Effector memory CD8-positive, alpha-beta T cell (primary cell): Measurements from ENCODE around the gene ETFA.
"Not testable (repeated sequence)": the region's sequence is repeated elsewhere in the genome, so short reads cannot be mapped to it uniquely, and the experiment has no call there.

Experiments used
- ATAC-seq: fragments of 150-1000 bp; cut with Tn5 transposase; replicated peaks from 2 replicates; pipeline ENCODE4 v1.10.0; 2021; ENCODE audit warnings: mild to moderate bottlenecking, moderate library complexity
- DNase-seq, 3 experiments: peaks; one replicate each; pipeline ENCODE4 v3.0.0; 2021
- H3K27ac Mint-ChIP-seq, 2 donors: one replicate each; pipeline ENCODE4 v1.8.0; 2022; ENCODE audit warnings: mild to moderate bottlenecking in 2 of 2, mixed read lengths in 2 of 2, moderate library complexity in 2 of 2
- H3K27me3 Mint-ChIP-seq, 2 donors: one replicate each; pipeline ENCODE4 v1.8.0; 2022; ENCODE audit warnings: mixed read lengths in 2 of 2
- H3K36me3 Mint-ChIP-seq: one replicate; pipeline ENCODE4 v1.8.0; 2022; ENCODE audit warnings: mild to moderate bottlenecking, moderate library complexity, mixed read lengths; ENCODE audit not compliant: insufficient read depth
- H3K4me1 Mint-ChIP-seq, 2 donors: one replicate each; pipeline ENCODE4 v1.8.0; 2022; ENCODE audit warnings: low read depth in 2 of 2, mixed read lengths in 2 of 2
- H3K4me3 Mint-ChIP-seq, 2 donors: one replicate each; pipeline ENCODE4 v1.8.0; 2022; ENCODE audit warnings: mild to moderate bottlenecking in 2 of 2, mixed read lengths in 2 of 2, moderate library complexity in 2 of 2
- H3K9me3 Mint-ChIP-seq, 2 donors: one replicate each; pipeline ENCODE4 v1.8.0; 2022; ENCODE audit warnings: mixed read lengths in 2 of 2

The ETFA gene

GRCh38 chr15:76327191-76328105, 16.2 kb upstream of the ETFA start:
- no peak for ATAC-seq
- Mint-ChIP-seq H3K4me3 (no peak overlapping the region), H3K4me1 (no peaks in the 10 kb centered on the region), H3K27ac (no peak overlapping the region), H3K36me3 (no peaks in the 10 kb centered on the region), H3K9me3 (no peaks in the 10 kb centered on the region), H3K27me3 (peaks cover 39 to 75% of the 10 kb centered on the region in 2 donors)
- no peak for DNase-seq

GRCh38 chr15:76325704-76326103, 14.4 kb upstream of the ETFA start:
- Mint-ChIP-seq H3K27me3 (peaks cover 51 to 83% of the 10 kb centered on the region in 2 donors), H3K9me3 (no peaks in the 10 kb centered on the region), H3K36me3 (no peaks in the 10 kb centered on the region), H3K27ac (no peak overlapping the region), H3K4me1 (no peaks in the 10 kb centered on the region), H3K4me3 (no peak overlapping the region)
- ATAC-seq, result no peak
- DNase-seq, result no peak

- Mint-ChIP-seq H3K4me1 (no peaks in the 10 kb centered on the region), H3K4me3 (no peak overlapping the region), H3K9me3 (no peaks in the 10 kb centered on the region), H3K36me3 (no peaks in the 10 kb centered on the region), H3K27me3 (peaks cover 51 to 83% of the 10 kb centered on the region in 2 donors), H3K27ac (no peak overlapping the region)
- DNase-seq, result no peak
- no peak for ATAC-seq
Measured at GRCh38 chr15:76324066-76324465, 12.8 kb upstream of the ETFA start.

GRCh38 chr15:76321602-76322001, 10.3 kb upstream of the ETFA start:
- Mint-ChIP-seq H3K4me1 (no peaks in the 10 kb centered on the region), H3K27ac (no peak overlapping the region), H3K27me3 (peaks cover 41 to 62% of the 10 kb centered on the region in 2 donors), H3K4me3 (no peak overlapping the region), H3K36me3 (no peaks in the 10 kb centered on the region), H3K9me3 (no peaks in the 10 kb centered on the region)
- DNase-seq, result no peak
- ATAC-seq, result no peak

GRCh38 chr15:76321171-76321570, 9.9 kb upstream of the ETFA start:
- H3K27ac Mint-ChIP-seq, result no peak overlapping the region
- H3K9me3 Mint-ChIP-seq, result no peaks in the 10 kb centered on the region
- no peaks in the 10 kb centered on the region for H3K4me1 Mint-ChIP-seq
- H3K4me3 Mint-ChIP-seq, result no peak overlapping the region
- ATAC-seq (no peak), DNase-seq (no peak)
- H3K36me3 Mint-ChIP-seq, result no peaks in the 10 kb centered on the region
- H3K27me3 Mint-ChIP-seq, result peaks cover 44 to 58% of the 10 kb centered on the region in 2 donors

GRCh38 chr15:76320012-76320411, 8.7 kb upstream of the ETFA start:
- Mint-ChIP-seq H3K9me3 (no peaks in the 10 kb centered on the region), H3K4me3 (no peak overlapping the region), H3K36me3 (no peaks in the 10 kb centered on the region), H3K4me1 (no peaks in the 10 kb centered on the region), H3K27me3 (peaks cover 45 to 54% of the 10 kb centered on the region in 2 donors), H3K27ac (no peak overlapping the region)
- DNase-seq, result no peak
- ATAC-seq, result no peak

GRCh38 chr15:76313731-76314130, 2.5 kb upstream of the ETFA start:
- ATAC-seq, result no peak
- Mint-ChIP-seq H3K36me3 (peaks cover 15% of the 10 kb centered on the region), H3K27ac (no peak overlapping the region), H3K9me3 (no peaks in the 10 kb centered on the region), H3K4me3 (no peak overlapping the region), H3K4me1 (peaks cover 11 to 18% of the 10 kb centered on the region in 2 donors), H3K27me3 (peaks cover under 1 to 8% of the 10 kb centered on the region in 2 donors)
- DNase-seq, result no peak

GRCh38 chr15:76313175-76313567, 1.9 kb upstream of the ETFA start:
- ATAC-seq, DNase-seq, H3K9me3 Mint-ChIP-seq, H3K4me3 Mint-ChIP-seq, H3K27me3 Mint-ChIP-seq, H3K27ac Mint-ChIP-seq: not testable (repeated sequence)
- Mint-ChIP-seq H3K4me1 (peaks cover 16 to 23% of the 10 kb centered on the region in 2 donors), H3K36me3 (peaks cover 17% of the 10 kb centered on the region)

- ATAC-seq, result no peak
- Mint-ChIP-seq H3K4me3 (peak overlapping the region; percentile 80 to 91), H3K27ac (no peak overlapping the region), H3K36me3 (peaks cover 17% of the 10 kb centered on the region), H3K9me3 (no peaks in the 10 kb centered on the region), H3K27me3 (peaks cover 0 to 4% of the 10 kb centered on the region in 2 donors), H3K4me1 (peaks cover 16 to 27% of the 10 kb centered on the region in 2 donors)
- DNase-seq, result no peak
Measured at GRCh38 chr15:76312540-76313174, 1.4 kb upstream of the ETFA start.

GRCh38 chr15:76310475-76311099, 682 bp downstream of the ETFA start:
- ATAC-seq, result peak; percentile 18
- Mint-ChIP-seq H3K9me3 (no peaks in the 10 kb centered on the region), H3K36me3 (peaks cover 17% of the 10 kb centered on the region), H3K27me3 (no peaks in the 10 kb centered on the region), H3K4me1 (peaks cover 19 to 32% of the 10 kb centered on the region in 2 donors), H3K27ac (peak overlapping the region; percentile 89 to 90), H3K4me3 (peak overlapping the region; percentile 80 to 91)
- no peak for DNase-seq

GRCh38 chr15:76309601-76310330, 1.5 kb downstream of the ETFA start:
- Mint-ChIP-seq H3K9me3 (no peaks in the 10 kb centered on the region), H3K36me3 (peaks cover 17% of the 10 kb centered on the region), H3K27me3 (no peaks in the 10 kb centered on the region), H3K4me1 (peaks cover 19 to 36% of the 10 kb centered on the region in 2 donors), H3K4me3 (peak overlapping the region; percentile 80 to 91), H3K27ac (peak overlapping the region in 1 of 2 donors; percentile 90)
- DNase-seq (no peak), ATAC-seq (no peak)

GRCh38 chr15:76303909-76304308, 7.4 kb downstream of the ETFA start:
- Mint-ChIP-seq H3K36me3 (peaks cover 6% of the 10 kb centered on the region), H3K4me1 (peaks cover 18 to 34% of the 10 kb centered on the region in 2 donors), H3K9me3 (no peaks in the 10 kb centered on the region), H3K27me3 (no peaks in the 10 kb centered on the region), H3K27ac (no peak overlapping the region), H3K4me3 (no peak overlapping the region)
- DNase-seq, result no peak
- ATAC-seq, result no peak

- Mint-ChIP-seq H3K27me3 (no peaks in the 10 kb centered on the region), H3K27ac (no peak overlapping the region), H3K9me3 (no peaks in the 10 kb centered on the region), H3K36me3 (peaks cover 2% of the 10 kb centered on the region), H3K4me3 (no peak overlapping the region), H3K4me1 (peaks cover 12 to 27% of the 10 kb centered on the region in 2 donors)
- no peak for DNase-seq
- ATAC-seq, result no peak
Measured at GRCh38 chr15:76299786-76300185, 11.5 kb downstream of the ETFA start.
